SJCRH30 (cell line): ENCODE measurements around the gene TOX3. TPM values are rescaled to one million over a fixed set of nuclear protein-coding genes. Genes with fewer than 3 reads are reported as not detected.

ENCODE experiments used
- DNase-seq, 2 experiments: peaks; one replicate each; pipeline ENCODE4 v3.0.0-alpha.2; 2015 to 2020
- H3K27ac ChIP-seq: fragments of 250-450 bp; sonication (Bioruptor Pico); 2 replicates; pipeline ENCODE4 v1.5.1; 2020; ENCODE audit warnings: mild to moderate bottlenecking, moderate library complexity
- H3K27me3 ChIP-seq: fragments of 250-450 bp; sonication (Bioruptor Pico); 2 replicates; pipeline ENCODE4 v1.5.1; 2020; ENCODE audit warnings: mild to moderate bottlenecking, moderate library complexity
- H3K36me3 ChIP-seq: fragments of 250-450 bp; sonication (Bioruptor Pico); 2 replicates; pipeline ENCODE4 v1.5.1; 2020; ENCODE audit warnings: mild to moderate bottlenecking, moderate library complexity
- H3K4me1 ChIP-seq: fragments of 250-450 bp; sonication (Bioruptor Pico); 2 replicates; pipeline ENCODE4 v1.5.1; 2020; ENCODE audit warnings: mild to moderate bottlenecking, moderate library complexity
- H3K4me3 ChIP-seq: fragments of 250-450 bp; sonication (Bioruptor Pico); 2 replicates; pipeline ENCODE4 v1.5.1; 2020; ENCODE audit warnings: mild to moderate bottlenecking, moderate library complexity
- H3K9me3 ChIP-seq: fragments of 250-450 bp; sonication (Bioruptor Pico); replicated peaks from 2 replicates; pipeline ENCODE4 v1.5.1; 2020; ENCODE audit warnings: mild to moderate bottlenecking, moderate library complexity
- total RNA-seq: library from RNA; depleted of rRNA; stranded (reverse); fragments of >200 nt; shearing (Covaris generic); gene quantifications from 2 replicates; pipeline ENCODE4 v1.2.3, GENCODE V29; 2014

TOX3 gene
- total RNA-seq, 1 experiment from 2014 or later = 18.6 TPM

- no peak overlapping the region for H3K4me3 ChIP-seq
- no peak overlapping the region for H3K27ac ChIP-seq
- H3K36me3 ChIP-seq = no peaks in the 10 kb centered on the region
- H3K27me3 ChIP-seq = no peaks in the 10 kb centered on the region
- H3K9me3 ChIP-seq = no peaks in the 10 kb centered on the region
- no peak for DNase-seq
- no peaks in the 10 kb centered on the region for H3K4me1 ChIP-seq
Observed at GRCh38 chr16:52407778-52408177, 139.2 kb downstream of the TOX3 start.

GRCh38 chr16:52405441-52405840, 141.5 kb downstream of the TOX3 start:
- no peaks in the 10 kb centered on the region for H3K9me3 ChIP-seq
- no peaks in the 10 kb centered on the region for H3K4me1 ChIP-seq
- H3K27ac ChIP-seq = no peak overlapping the region
- DNase-seq = peak in 1 of 2 experiments; percentile 21
- no peaks in the 10 kb centered on the region for H3K27me3 ChIP-seq
- H3K36me3 ChIP-seq = no peaks in the 10 kb centered on the region
- H3K4me3 ChIP-seq = no peak overlapping the region

- DNase-seq = no peak
- no peak overlapping the region for H3K4me3 ChIP-seq
- H3K36me3 ChIP-seq = no peaks in the 10 kb centered on the region
- H3K27ac ChIP-seq = no peak overlapping the region
- H3K9me3 ChIP-seq = no peaks in the 10 kb centered on the region
- H3K4me1 ChIP-seq = no peaks in the 10 kb centered on the region
- H3K27me3 ChIP-seq = no peaks in the 10 kb centered on the region
Observed at GRCh38 chr16:52404546-52404945, 142.4 kb downstream of the TOX3 start.

- DNase-seq = no peak
- no peaks in the 10 kb centered on the region for H3K36me3 ChIP-seq
- no peak overlapping the region for H3K27ac ChIP-seq
- H3K4me3 ChIP-seq = no peak overlapping the region
- H3K27me3 ChIP-seq = no peaks in the 10 kb centered on the region
- H3K4me1 ChIP-seq = no peaks in the 10 kb centered on the region
- no peaks in the 10 kb centered on the region for H3K9me3 ChIP-seq
Observed at GRCh38 chr16:52399116-52399515, 147.8 kb downstream of the TOX3 start.

GRCh38 chr16:52398491-52398960, 148.4 kb downstream of the TOX3 start:
- no peaks in the 10 kb centered on the region for H3K9me3 ChIP-seq

GRCh38 chr16:52398021-52398420, 148.9 kb downstream of the TOX3 start:
- DNase-seq = no peak
- H3K27me3 ChIP-seq = no peaks in the 10 kb centered on the region
- H3K36me3 ChIP-seq = no peaks in the 10 kb centered on the region
- no peak overlapping the region for H3K4me3 ChIP-seq
- no peak overlapping the region for H3K27ac ChIP-seq
- H3K4me1 ChIP-seq = no peaks in the 10 kb centered on the region
- no peaks in the 10 kb centered on the region for H3K9me3 ChIP-seq

More at GRCh38 chr16:52398491-52398960, 148.4 kb downstream of the TOX3 start:
- H3K4me3 ChIP-seq = no peak overlapping the region
- H3K27me3 ChIP-seq = no peaks in the 10 kb centered on the region
- no peak overlapping the region for H3K27ac ChIP-seq
- H3K4me1 ChIP-seq = no peaks in the 10 kb centered on the region
- DNase-seq = no peak
- H3K36me3 ChIP-seq = no peaks in the 10 kb centered on the region

GRCh38 chr16:52393448-52393847, 153.5 kb downstream of the TOX3 start:
- no peaks in the 10 kb centered on the region for H3K27me3 ChIP-seq

GRCh38 chr16:52389045-52389444, 157.9 kb downstream of the TOX3 start:
- Histone ChIP-seq H3K4me3 (no peak overlapping the region), H3K4me1 (peaks cover 19% of the 10 kb centered on the region)

More at GRCh38 chr16:52393448-52393847, 153.5 kb downstream of the TOX3 start:
- H3K27ac ChIP-seq = no peak overlapping the region
- H3K9me3 ChIP-seq = no peaks in the 10 kb centered on the region
- H3K36me3 ChIP-seq = no peaks in the 10 kb centered on the region
- no peak for DNase-seq
- no peak overlapping the region for H3K4me3 ChIP-seq
- no peaks in the 10 kb centered on the region for H3K4me1 ChIP-seq

More at GRCh38 chr16:52389045-52389444, 157.9 kb downstream of the TOX3 start:
- no peaks in the 10 kb centered on the region for H3K9me3 ChIP-seq
- H3K27me3 ChIP-seq = no peaks in the 10 kb centered on the region
- H3K27ac ChIP-seq = no peak overlapping the region
- DNase-seq = no peak
- H3K36me3 ChIP-seq = no peaks in the 10 kb centered on the region
